CD4-positive, alpha-beta T cell (primary cell): Measurements from ENCODE around the gene ADAMTS20. TPM values are rescaled to one million over a fixed set of nuclear protein-coding genes. Genes with fewer than 3 reads are reported as not detected.

Source experiments
- ATAC-seq: fragments of 200-7000 bp; cut with Tn5 transposase; one replicate; pipeline ENCODE4 v1.10.0; 2022; ENCODE audit warnings: mild to moderate bottlenecking; ENCODE audit not compliant: poor library complexity
- CTCF ChIA-PET: fragments of 350-600 bp; sonication (Branson Sonifier 250); formaldehyde crosslinking; loops from one replicate; lab custom pipeline; 2021; ENCODE audit warnings: antibody characterized with exemption, inconsistent platforms; lab: Charles Lee
- POLR2A ChIA-PET: fragments of 350-600 bp; sonication (Branson Sonifier 250); formaldehyde crosslinking; loops from one replicate; lab custom pipeline; 2021; ENCODE audit warnings: antibody characterized with exemption, inconsistent platforms; lab: Charles Lee
- DNase-seq, 14 experiments: peaks; one replicate each; pipeline ENCODE4 v3.0.0-alpha.2; 2013 to 2020; ENCODE audit warnings: mixed read lengths in 2 of 14
- H3K27ac ChIP-seq, 2 donors: one replicate each; pipeline versions ENCODE4 v1.5.1 to v1.7.0; 2013; ENCODE audit warnings: low read length in 2 of 2, low read depth in 1 of 2, mild to moderate bottlenecking in 1 of 2
- H3K27me3 ChIP-seq, 2 experiments: 1 replicate in 1 of 2; 2 replicates in 1 of 2; pipeline versions ENCODE4 v1.6.1 to v1.7.0; 2013; ENCODE audit warnings: low read length in 2 of 2, control low read depth in 1 of 2, mild to moderate bottlenecking in 1 of 2, moderate library complexity in 1 of 2; ENCODE audit not compliant: insufficient read depth in 2 of 2, control insufficient read depth in 1 of 2
- H3K36me3 ChIP-seq: one replicate; pipeline ENCODE4 v1.6.1; 2013; ENCODE audit warnings: low read length, control low read depth; ENCODE audit not compliant: insufficient read depth
- H3K4me1 ChIP-seq: one replicate; pipeline ENCODE4 v1.6.1; 2013; ENCODE audit warnings: low read length, control low read depth; ENCODE audit not compliant: insufficient read depth
- H3K4me3 ChIP-seq: one replicate; pipeline ENCODE4 v1.5.1; 2013; ENCODE audit warnings: mild to moderate bottlenecking, low read length, moderate library complexity
- H3K9me3 ChIP-seq, 2 experiments: 1 replicate in 1 of 2; 2 replicates in 1 of 2; pipeline versions ENCODE4 v1.6.1 to v1.7.0; 2013; ENCODE audit warnings: low read length in 2 of 2, mild to moderate bottlenecking in 2 of 2, control low read depth in 1 of 2, moderate library complexity in 1 of 2; ENCODE audit not compliant: control insufficient read depth in 1 of 2, insufficient read depth in 1 of 2
- H3K27ac Mint-ChIP-seq: one replicate; pipeline ENCODE4 v1.8.0; 2020; ENCODE audit warnings: mixed read lengths
- H3K27me3 Mint-ChIP-seq: one replicate; pipeline ENCODE4 v1.8.0; 2021; ENCODE audit warnings: mixed read lengths
- H3K36me3 Mint-ChIP-seq: one replicate; pipeline ENCODE4 v1.8.0; 2021; ENCODE audit warnings: low read depth, mixed read lengths
- H3K4me1 Mint-ChIP-seq: one replicate; pipeline ENCODE4 v1.8.0; 2021; ENCODE audit warnings: low read depth, mixed read lengths
- H3K4me3 Mint-ChIP-seq: one replicate; pipeline ENCODE4 v1.8.0; 2020; ENCODE audit warnings: mild to moderate bottlenecking, mixed read lengths
- H3K9me3 Mint-ChIP-seq: one replicate; pipeline ENCODE4 v1.8.0; 2020; ENCODE audit warnings: mixed read lengths
- CTCF ChIP-seq: fragments of 200-600 bp; IDR thresholded peaks from one replicate; pipeline ENCODE4 v1.8.0; 2022; ENCODE audit warnings: antibody characterized with exemption, mild to moderate bottlenecking
- intact Hi-C, 2 experiments: fragments of 100-400 bp; cut with DNase I in 1 of 2; cut with micrococcal nuclease in 1 of 2; formaldehyde crosslinking; loops; one replicate each; pipeline versions ENCODE4 v1.15.1 to v1.9.0; 2023 to 2025; cut with DNase I, micrococcal nuclease
- total RNA-seq, 174 experiments: library from RNA in 2 of 174; stranded (reverse) in 2 of 174; gene quantifications; one replicate each; pipeline ENCODE4 v1.2.3 and lab custom pipeline; 2021 to 2026

ADAMTS20 gene
- total RNA-seq, 2 experiments from 2014 or later, result not detected

- H3K27me3 ChIP-seq, result peaks cover 0 to 5% of the 10 kb centered on the region in 2 experiments
- DNase-seq (no peak), ATAC-seq (no peak)
- CTCF ChIA-PET, result no interaction called here
- no peak overlapping the region for H3K27ac ChIP-seq
- Mint-ChIP-seq H3K27me3 (peaks cover 5% of the 10 kb centered on the region), H3K27ac (no peak overlapping the region), H3K4me3 (no peak overlapping the region), H3K9me3 (peaks cover 9% of the 10 kb centered on the region), H3K36me3 (no peaks in the 10 kb centered on the region), H3K4me1 (no peaks in the 10 kb centered on the region)
- intact Hi-C loops, result no loop called here
- POLR2A ChIA-PET, result no interaction called here
- H3K4me1 ChIP-seq, result no peaks in the 10 kb centered on the region
- peaks cover 5 to 7% of the 10 kb centered on the region in 2 experiments for H3K9me3 ChIP-seq
- no peak for TF ChIP-seq CTCF
- H3K36me3 ChIP-seq, result no peaks in the 10 kb centered on the region
- H3K4me3 ChIP-seq, result no peak overlapping the region
Measured at GRCh38 chr12:43459285-43459684, 92.7 kb downstream of the ADAMTS20 start.

DNA sequence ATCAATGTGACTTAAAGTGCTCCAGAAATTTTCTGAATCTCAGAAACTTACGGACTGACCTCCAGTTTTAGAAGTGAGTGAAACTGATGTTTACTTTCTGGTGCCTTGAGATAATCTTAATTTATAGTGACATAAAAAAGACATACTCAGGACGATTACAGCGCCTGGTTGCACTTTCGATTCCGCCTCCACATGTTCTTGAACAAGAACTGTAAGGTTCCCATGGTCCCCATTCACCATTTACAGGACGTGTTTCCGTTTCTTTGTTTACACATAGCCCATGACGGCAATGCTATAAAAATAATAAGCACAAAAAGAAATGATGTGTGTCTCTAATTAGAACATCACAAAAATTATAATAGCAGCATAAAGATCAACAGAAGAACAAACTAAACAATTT is 98.2 kb downstream of the ADAMTS20 start:
- Histone ChIP-seq H3K9me3 (peaks cover 0 to 7% of the 10 kb centered on the region in 2 experiments), H3K4me3 (no peak overlapping the region), H3K27me3 (no peaks in the 10 kb centered on the region), H3K36me3 (no peaks in the 10 kb centered on the region), H3K27ac (no peak overlapping the region), H3K4me1 (no peaks in the 10 kb centered on the region)
- H3K36me3 Mint-ChIP-seq, result no peaks in the 10 kb centered on the region
- DNase-seq (peak in 1 of 14 experiments; percentile 5), ATAC-seq (no peak)
- no peak overlapping the region for H3K4me3 Mint-ChIP-seq
- CTCF ChIA-PET, result no interaction called here
- H3K27me3 Mint-ChIP-seq, result no peaks in the 10 kb centered on the region
- POLR2A ChIA-PET, result no interaction called here
- H3K9me3 Mint-ChIP-seq, result peaks cover 9% of the 10 kb centered on the region
- TF ChIP-seq CTCF, result no peak
- intact Hi-C loops, result no loop called here
- no peaks in the 10 kb centered on the region for H3K4me1 Mint-ChIP-seq
- H3K27ac Mint-ChIP-seq, result no peak overlapping the region

GRCh38 chr12:43444940-43445564 is 107.0 kb downstream of the ADAMTS20 start:
- Histone ChIP-seq H3K4me1 (no peaks in the 10 kb centered on the region), H3K36me3 (no peaks in the 10 kb centered on the region), H3K27me3 (no peaks in the 10 kb centered on the region), H3K4me3 (no peak overlapping the region), H3K9me3 (no peaks in the 10 kb centered on the region), H3K27ac (no peak overlapping the region)
- TF ChIP-seq CTCF, result peak; percentile 73
- intact Hi-C loops, result loop anchor here in 1 of 2 experiments (1.0 kb wide), 1 partner anchor 437 kb away; no protein-coding TSS in a partner anchor
- no peaks in the 10 kb centered on the region for H3K36me3 Mint-ChIP-seq
- no peaks in the 10 kb centered on the region for H3K27me3 Mint-ChIP-seq
- H3K4me1 Mint-ChIP-seq, result no peaks in the 10 kb centered on the region
- peak; percentile 10 to 64 (median 25) for DNase-seq
- no peak overlapping the region for H3K27ac Mint-ChIP-seq
- no peak for ATAC-seq
- POLR2A ChIA-PET, result no interaction called here
- CTCF ChIA-PET, result interaction anchor here (2.2 kb wide), 1 partner anchor 438 kb away, joined by 6 read pairs; no protein-coding TSS in a partner anchor
- no peak overlapping the region for H3K4me3 Mint-ChIP-seq
- H3K9me3 Mint-ChIP-seq, result no peaks in the 10 kb centered on the region
